ENCODE data around the gene PARD3B. TPM values are rescaled to one million over a fixed set of nuclear protein-coding genes. Genes with fewer than 3 reads are reported as not detected.

PARD3B gene
- total RNA-seq, 1 experiment from 2014 or later = 6.4 TPM

- H2BK15ac ChIP-seq (ENCODE audit: low read depth, low read length) = no peak overlapping the region
- no peak overlapping the region for H3K23ac ChIP-seq (ENCODE audit: insufficient read length, low read depth, low read length)
These were observed 146.7 kb downstream of the PARD3B start for GRCh38 chr2:204691911-204692510.

More at GRCh38 chr2:204691911-204692510, 146.7 kb downstream of the PARD3B start:
- Mint-ChIP-seq H3K9me3 (no peaks in the 10 kb centered on the region), H3K27me3 (ENCODE audit: low read depth) (no peaks in the 10 kb centered on the region), H3K4me1 (no peaks in the 10 kb centered on the region), H3K36me3 (ENCODE audit: insufficient read depth in 1 of 3, low read depth in 3 of 3) (no peaks in the 10 kb centered on the region), H3K27ac (0 out of 7 replicates have a peak overlapping the region, but pooled peaks of 1 of the 3 experiments have one; percentile 54), H3K4me3 (no peak overlapping the region)
- H4K5ac ChIP-seq (ENCODE audit: insufficient read length, low read depth, low read length) = no peak overlapping the region
- H3K4ac ChIP-seq (ENCODE audit: low read depth, low read length) = no peak overlapping the region
- no peaks in the 10 kb centered on the region for H3K27me3 ChIP-seq (ENCODE audit: insufficient read depth, low read length)
- H3K56ac ChIP-seq (ENCODE audit: insufficient read length, low read depth, low read length) = no peak overlapping the region
- H4K20me1 ChIP-seq (ENCODE audit: control insufficient read depth, insufficient read depth, insufficient read length) = no peaks in the 10 kb centered on the region
- no peak overlapping the region for H2BK120ac ChIP-seq (ENCODE audit: low read depth, low read length, poor library complexity, severe bottlenecking)
- H3K79me2 ChIP-seq (ENCODE audit: insufficient read depth, low read length) = no peaks in the 10 kb centered on the region
- DNase-seq = peak; percentile 40
- TF ChIP-seq CTCF (conservative IDR thresholded peaks at IDR 0.05) = peak; percentile 84
- H3K27ac ChIP-seq (ENCODE audit: insufficient read length, low read depth, low read length) = no peak overlapping the region
- H3K18ac ChIP-seq (ENCODE audit: insufficient read length, low read depth, low read length) = no peak overlapping the region
- H3K9me3 ChIP-seq (ENCODE audit: control insufficient read depth, low read depth, low read length) = no peaks in the 10 kb centered on the region
- H4K91ac ChIP-seq (ENCODE audit: insufficient read length, low read depth, low read length) = no peak overlapping the region
- H3T11ph ChIP-seq (ENCODE audit: low read length) = no peak overlapping the region
- H4K8ac ChIP-seq (replicated peaks; ENCODE audit: insufficient read length, low read depth, low read length) = no peak overlapping the region
- H2BK5ac ChIP-seq (ENCODE audit: insufficient read length, low read length) = no peak overlapping the region
- no peak overlapping the region for H2AFZ ChIP-seq (ENCODE audit: low read length)
- H2BK20ac ChIP-seq (ENCODE audit: low read depth, low read length, poor library complexity, severe bottlenecking) = no peak overlapping the region
- H3K9ac ChIP-seq (ENCODE audit: extremely low read depth, insufficient read length, low read length) = no peak overlapping the region
- WGBS (ENCODE audit: extremely low coverage, insufficient read length, low lambda C conversion rate) = no CpG with 5 or more reads among the region's 2 CpGs
- H3K23me2 ChIP-seq (ENCODE audit: insufficient read length, low read depth, low read length, poor library complexity, severe bottlenecking) = no peaks in the 10 kb centered on the region
- no peaks in the 10 kb centered on the region for H3K4me1 ChIP-seq (ENCODE audit: insufficient read depth, low read length)
- H3K79me1 ChIP-seq (ENCODE audit: insufficient read depth, low read depth, low read length, poor library complexity, severe bottlenecking) = no peaks in the 10 kb centered on the region
- no peak overlapping the region for H3K14ac ChIP-seq (ENCODE audit: insufficient read depth, low read length)
- no peak overlapping the region for H2AK5ac ChIP-seq (ENCODE audit: insufficient read length, low read length)
- no peak overlapping the region for H2BK12ac ChIP-seq (ENCODE audit: insufficient read length, low read depth, low read length)
- H3K4me2 ChIP-seq (ENCODE audit: insufficient read depth, insufficient read length, low read length) = no peak overlapping the region

Measured in H9 (cell line).